Femur (tissue), 1 donor: ENCODE results near the gene GRPR.

Experiments used
- DNase-seq: peaks from one replicate; pipeline ENCODE4 v3.0.0-alpha.2; 2017

The GRPR gene

GRCh38 chrX:16186380-16187007 is 63.1 kb downstream of the GRPR start:
- no peak for DNase-seq

DNA sequence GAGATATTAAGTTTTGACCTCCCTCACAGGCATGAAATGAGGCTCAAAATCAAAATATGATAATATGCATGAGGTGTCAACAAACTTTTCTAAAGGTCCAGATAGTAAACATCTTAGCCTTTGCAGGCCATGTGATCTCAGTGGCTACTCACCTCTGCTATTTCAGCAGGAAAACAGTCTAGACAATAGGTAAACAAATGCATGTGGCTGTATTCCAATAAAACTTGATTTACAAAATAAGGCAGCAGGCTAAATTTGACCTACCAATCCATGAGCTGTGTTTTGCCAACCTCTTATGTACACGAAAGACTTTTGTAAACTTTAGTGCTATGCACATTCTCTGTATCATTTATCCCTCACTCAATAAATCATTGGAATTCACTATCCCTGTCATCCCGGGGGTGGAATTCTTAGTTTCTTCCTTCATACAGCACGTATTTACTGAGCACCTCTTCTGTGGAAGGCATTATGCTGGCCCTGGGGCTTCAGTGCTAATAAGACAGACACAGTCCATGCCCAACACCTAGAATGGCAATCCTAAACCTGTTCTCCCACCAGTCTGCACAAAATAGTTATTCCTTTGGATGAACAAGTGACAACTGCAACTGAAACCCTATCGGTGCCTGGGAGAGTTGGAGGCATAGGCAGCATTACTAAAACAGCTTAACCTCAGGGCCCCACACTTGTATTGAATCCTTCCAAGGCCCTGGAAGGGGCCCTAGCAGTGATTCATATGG is 63.8 kb downstream of the GRPR start:
- no peak for DNase-seq

GRCh38 chrX:16188687-16189086 is 65.3 kb downstream of the GRPR start:
- no peak for DNase-seq

DNA sequence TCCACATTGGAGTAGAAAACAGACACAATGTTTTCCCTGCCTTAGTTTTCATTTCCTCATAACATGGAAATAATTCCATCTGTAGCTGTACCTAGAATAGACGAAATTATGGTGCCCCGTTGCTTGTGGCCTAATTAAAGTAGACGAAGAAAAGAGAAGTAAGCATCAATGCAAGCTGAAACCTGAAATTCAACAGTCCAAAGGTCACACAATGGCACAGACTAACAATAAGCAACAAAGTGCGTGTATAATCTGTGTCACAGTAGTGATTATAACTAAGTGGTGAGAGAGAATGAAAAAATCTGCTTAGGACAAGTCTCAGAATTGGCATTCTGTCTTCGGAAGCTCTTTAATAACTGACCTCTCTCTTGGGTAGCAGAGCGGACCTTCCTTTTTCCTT is 68.2 kb downstream of the GRPR start:
- DNase-seq, result no peak

DNA sequence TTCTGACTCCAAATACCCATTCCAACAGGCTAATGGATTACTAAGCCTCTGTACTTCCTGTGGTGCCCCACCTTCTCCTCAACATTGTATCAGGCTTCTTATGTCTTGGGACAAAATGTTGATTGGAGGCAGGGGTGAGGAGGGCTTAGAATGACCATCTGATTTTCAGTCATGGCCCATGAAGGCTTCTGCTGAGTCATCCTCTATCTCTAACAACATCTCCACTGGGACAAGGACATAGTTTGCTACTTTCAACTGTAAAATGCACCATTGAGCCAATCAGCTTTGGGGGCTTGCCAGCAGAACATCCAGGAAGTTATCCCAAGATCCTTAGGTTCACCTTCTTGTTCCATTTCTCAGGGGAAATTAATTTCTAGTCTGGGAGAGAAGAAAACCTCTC is 73.5 kb downstream of the GRPR start:
- DNase-seq, result no peak

DNA sequence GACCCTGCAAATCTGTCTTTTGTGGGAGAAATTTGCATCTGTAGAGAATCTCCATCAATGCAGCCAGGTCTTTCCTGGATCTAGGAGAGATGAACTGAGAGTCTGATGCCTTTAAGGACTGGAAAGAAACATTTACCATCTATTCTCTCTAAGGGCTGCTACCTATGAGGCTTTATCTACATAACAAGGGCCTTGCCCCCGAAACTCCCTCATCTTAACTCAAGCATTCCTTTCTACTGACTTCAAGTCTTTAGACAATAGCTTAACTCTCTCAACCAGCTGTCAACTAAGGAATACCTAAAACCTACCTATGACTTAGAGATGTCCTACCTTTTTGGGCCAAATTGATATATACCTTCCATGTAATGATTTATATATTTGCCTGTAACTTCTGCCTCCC is 76.0 kb downstream of the GRPR start:
- no peak for DNase-seq

GRCh38 chrX:16202943-16203342 is 79.6 kb downstream of the GRPR start:
- no peak for DNase-seq
